PFSK-1 (cell line): ENCODE measurements around the gene SMPDL3A.

Experiments
- FOXP2 ChIP-seq: optimal IDR thresholded peaks from 2 replicates; pipeline ENCODE3; 2011; ENCODE audit warnings: borderline replicate concordance, control low read depth, inconsistent platforms; ENCODE audit not compliant: insufficient read depth; ENCODE audit errors: extremely low read length, extremely low read depth
- POLR2AphosphoS5 ChIP-seq: IDR thresholded peaks from 2 replicates; pipeline ENCODE4 v1.6.1; 2012; ENCODE audit warnings: low read depth, mild to moderate bottlenecking, control low read depth, low read length, moderate library complexity
- SIN3A ChIP-seq: IDR thresholded peaks from 2 replicates; pipeline ENCODE4 v1.6.1; 2012; ENCODE audit warnings: mild to moderate bottlenecking, low read length, moderate library complexity, borderline replicate concordance; ENCODE audit not compliant: insufficient read depth
- TAF1 ChIP-seq: IDR thresholded peaks from 2 replicates; pipeline ENCODE4 v1.6.1; 2012; ENCODE audit warnings: low read length, control low read depth, borderline replicate concordance; ENCODE audit not compliant: insufficient read depth
- TF ChIP-seq, protein P1 (sequence below), 2 experiments: IDR thresholded peaks; 2 replicates each; pipeline versions ENCODE4 v1.6.1 to v1.8.0; 2011 to 2012; ENCODE audit warnings: low read depth in 2 of 2, low read length in 2 of 2, control low read depth in 1 of 2, inconsistent platforms in 1 of 2, mild to moderate bottlenecking in 1 of 2, moderate library complexity in 1 of 2; ENCODE audit not compliant: insufficient read depth in 1 of 2

The SMPDL3A gene

GRCh38 chr6:122783401-122783800 is 5.7 kb upstream of the SMPDL3A start:
- TF ChIP-seq TAF1 (no peak), POLR2AphosphoS5 (no peak), SIN3A (no peak), FOXP2 (no peak)
- TF ChIP-seq, protein P1, sequence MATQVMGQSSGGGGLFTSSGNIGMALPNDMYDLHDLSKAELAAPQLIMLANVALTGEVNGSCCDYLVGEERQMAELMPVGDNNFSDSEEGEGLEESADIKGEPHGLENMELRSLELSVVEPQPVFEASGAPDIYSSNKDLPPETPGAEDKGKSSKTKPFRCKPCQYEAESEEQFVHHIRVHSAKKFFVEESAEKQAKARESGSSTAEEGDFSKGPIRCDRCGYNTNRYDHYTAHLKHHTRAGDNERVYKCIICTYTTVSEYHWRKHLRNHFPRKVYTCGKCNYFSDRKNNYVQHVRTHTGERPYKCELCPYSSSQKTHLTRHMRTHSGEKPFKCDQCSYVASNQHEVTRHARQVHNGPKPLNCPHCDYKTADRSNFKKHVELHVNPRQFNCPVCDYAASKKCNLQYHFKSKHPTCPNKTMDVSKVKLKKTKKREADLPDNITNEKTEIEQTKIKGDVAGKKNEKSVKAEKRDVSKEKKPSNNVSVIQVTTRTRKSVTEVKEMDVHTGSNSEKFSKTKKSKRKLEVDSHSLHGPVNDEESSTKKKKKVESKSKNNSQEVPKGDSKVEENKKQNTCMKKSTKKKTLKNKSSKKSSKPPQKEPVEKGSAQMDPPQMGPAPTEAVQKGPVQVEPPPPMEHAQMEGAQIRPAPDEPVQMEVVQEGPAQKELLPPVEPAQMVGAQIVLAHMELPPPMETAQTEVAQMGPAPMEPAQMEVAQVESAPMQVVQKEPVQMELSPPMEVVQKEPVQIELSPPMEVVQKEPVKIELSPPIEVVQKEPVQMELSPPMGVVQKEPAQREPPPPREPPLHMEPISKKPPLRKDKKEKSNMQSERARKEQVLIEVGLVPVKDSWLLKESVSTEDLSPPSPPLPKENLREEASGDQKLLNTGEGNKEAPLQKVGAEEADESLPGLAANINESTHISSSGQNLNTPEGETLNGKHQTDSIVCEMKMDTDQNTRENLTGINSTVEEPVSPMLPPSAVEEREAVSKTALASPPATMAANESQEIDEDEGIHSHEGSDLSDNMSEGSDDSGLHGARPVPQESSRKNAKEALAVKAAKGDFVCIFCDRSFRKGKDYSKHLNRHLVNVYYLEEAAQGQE (IDR thresholded peaks at IDR 0.05; ENCODE audit: insufficient read depth in 1 of 2, low read depth in 2 of 2, low read length in 2 of 2), result no peak

DNA sequence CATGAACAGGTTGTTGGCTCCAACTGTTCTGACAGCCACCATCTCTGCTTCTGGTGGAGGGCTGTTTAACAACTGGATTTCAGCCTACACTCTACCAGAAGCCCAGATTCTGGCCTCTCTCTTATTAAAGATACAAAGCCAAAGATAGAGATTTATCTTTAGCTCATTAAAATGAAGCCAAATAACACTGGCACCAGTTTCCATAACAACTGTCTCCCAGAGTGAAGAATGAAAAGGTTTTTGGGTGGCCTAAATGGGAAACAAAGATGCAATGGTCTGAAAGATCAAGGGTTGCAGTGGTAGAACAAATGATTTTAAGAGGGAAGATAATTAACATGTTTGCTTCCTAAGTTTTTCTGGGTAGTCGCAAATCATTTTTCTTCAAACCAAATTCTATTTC is 3.2 kb upstream of the SMPDL3A start:
- TF ChIP-seq FOXP2 (no peak), POLR2AphosphoS5 (no peak), SIN3A (no peak), TAF1 (no peak)
- TF ChIP-seq, protein P1 (IDR thresholded peaks at IDR 0.05; ENCODE audit: insufficient read depth in 1 of 2, low read depth in 2 of 2, low read length in 2 of 2), result no peak

- TF ChIP-seq POLR2AphosphoS5 (no peak), SIN3A (no peak), TAF1 (no peak), FOXP2 (no peak)
- TF ChIP-seq, protein P1 (IDR thresholded peaks at IDR 0.05; ENCODE audit: insufficient read depth in 1 of 2, low read depth in 2 of 2, low read length in 2 of 2), result no peak
Observed at GRCh38 chr6:122787721-122788120, 1.3 kb upstream of the SMPDL3A start.

DNA sequence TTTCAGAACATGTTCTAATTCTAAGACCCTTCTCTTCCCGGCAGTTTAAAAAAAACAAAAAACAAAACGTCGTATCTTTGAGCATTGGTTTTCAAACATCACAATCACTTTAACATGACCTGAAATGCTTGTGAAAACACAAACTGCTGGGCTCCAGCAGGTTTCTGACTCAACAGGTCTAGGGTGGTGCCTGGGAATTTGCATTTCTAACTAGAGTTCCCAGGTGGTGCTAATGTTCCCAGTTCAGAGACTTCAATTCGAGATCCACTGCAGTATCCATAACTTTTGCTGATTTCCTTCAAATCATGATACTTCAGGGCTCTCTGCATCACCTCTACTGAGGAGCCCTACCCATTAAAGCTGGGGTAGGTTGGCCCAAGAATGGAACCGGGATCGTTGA is 850 bp upstream of the SMPDL3A start:
- no peak for TF ChIP-seq POLR2AphosphoS5
- no peak for TF ChIP-seq FOXP2
- no peak for TF ChIP-seq TAF1
- no peak for TF ChIP-seq SIN3A
- TF ChIP-seq, protein P1 (IDR thresholded peaks at IDR 0.05; ENCODE audit: insufficient read depth in 1 of 2, low read depth in 2 of 2, low read length in 2 of 2), result no peak

DNA sequence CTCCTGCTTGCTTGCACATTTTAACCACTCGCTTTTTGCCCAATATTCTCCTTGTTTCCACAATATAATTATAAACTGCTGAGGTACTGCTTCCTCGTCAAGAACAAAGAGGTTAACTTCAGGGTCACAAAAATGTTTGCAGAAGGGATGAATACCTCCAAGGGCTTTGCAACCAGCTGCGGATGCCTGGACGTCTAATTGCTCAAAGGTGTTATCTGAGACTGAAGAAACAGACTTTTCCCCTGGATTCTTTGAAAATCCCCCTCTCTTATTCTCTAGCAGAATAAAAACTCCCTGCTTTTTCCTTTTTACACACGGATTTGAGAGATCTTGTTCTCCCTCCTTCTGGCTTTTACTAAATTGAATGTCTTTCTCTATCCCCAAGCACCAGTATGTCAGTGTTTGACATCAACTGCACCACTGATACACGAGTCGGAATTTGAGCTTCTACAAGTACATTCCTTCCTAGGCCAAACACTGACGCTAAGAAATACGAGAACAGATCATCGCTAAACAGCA is 336 bp upstream of the SMPDL3A start:
- no peak for TF ChIP-seq TAF1
- TF ChIP-seq, protein P1 (IDR thresholded peaks at IDR 0.05; ENCODE audit: insufficient read depth in 1 of 2, low read depth in 2 of 2, low read length in 2 of 2), result no peak
- TF ChIP-seq SIN3A, result no peak
- no peak for TF ChIP-seq FOXP2
- no peak for TF ChIP-seq POLR2AphosphoS5
